GM21825 (cell line): ENCODE data around the gene EBI3.
"Not testable (repeated sequence)": the region's sequence is repeated elsewhere in the genome, so short reads cannot be mapped to it uniquely, and the experiment has no call there.

Experiments used
- ATAC-seq: cut with Tn5 transposase; IDR thresholded peaks from one replicate; pipeline ENCODE4 v1.9.1; 2021; ENCODE audit warnings: mild to moderate bottlenecking, moderate library complexity; ENCODE audit not compliant: unreplicated experiment

The EBI3 gene

DNA sequence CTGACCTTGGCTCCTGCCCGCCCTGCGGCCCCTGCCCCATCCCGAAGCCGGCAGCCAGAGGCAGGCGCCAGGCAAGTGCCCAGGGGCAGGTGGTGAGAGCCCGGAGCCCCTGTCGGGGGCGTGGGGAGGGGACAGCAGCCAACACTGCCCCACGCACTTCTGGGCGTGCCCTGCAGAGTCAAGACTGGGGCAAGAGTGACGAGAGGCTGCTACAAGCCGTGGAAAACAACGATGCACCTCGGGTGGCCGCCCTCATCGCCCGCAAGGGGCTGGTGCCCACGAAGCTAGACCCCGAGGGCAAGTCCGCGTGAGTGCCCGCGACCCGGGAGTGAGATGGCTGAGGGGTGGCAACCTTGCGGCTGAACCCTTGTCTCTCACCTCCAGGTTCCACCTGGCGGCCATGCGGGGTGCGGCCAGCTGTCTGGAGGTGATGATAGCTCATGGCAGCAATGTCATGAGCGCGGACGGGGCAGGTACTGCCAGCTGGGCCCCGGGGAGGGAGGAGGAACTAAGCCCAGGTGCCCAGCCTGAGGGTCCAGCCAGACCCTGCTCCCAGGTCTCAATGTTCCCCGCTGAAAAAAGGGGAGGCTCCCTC is 29.5 kb upstream of the EBI3 start:
- no peak for ATAC-seq

GRCh38 chr19:4200940-4201542 is 28.3 kb upstream of the EBI3 start:
- ATAC-seq = no peak

- ATAC-seq = no peak
Measured at GRCh38 chr19:4201798-4202197, 27.5 kb upstream of the EBI3 start.

- no peak for ATAC-seq
Measured at GRCh38 chr19:4206818-4207484, 22.4 kb upstream of the EBI3 start.

DNA sequence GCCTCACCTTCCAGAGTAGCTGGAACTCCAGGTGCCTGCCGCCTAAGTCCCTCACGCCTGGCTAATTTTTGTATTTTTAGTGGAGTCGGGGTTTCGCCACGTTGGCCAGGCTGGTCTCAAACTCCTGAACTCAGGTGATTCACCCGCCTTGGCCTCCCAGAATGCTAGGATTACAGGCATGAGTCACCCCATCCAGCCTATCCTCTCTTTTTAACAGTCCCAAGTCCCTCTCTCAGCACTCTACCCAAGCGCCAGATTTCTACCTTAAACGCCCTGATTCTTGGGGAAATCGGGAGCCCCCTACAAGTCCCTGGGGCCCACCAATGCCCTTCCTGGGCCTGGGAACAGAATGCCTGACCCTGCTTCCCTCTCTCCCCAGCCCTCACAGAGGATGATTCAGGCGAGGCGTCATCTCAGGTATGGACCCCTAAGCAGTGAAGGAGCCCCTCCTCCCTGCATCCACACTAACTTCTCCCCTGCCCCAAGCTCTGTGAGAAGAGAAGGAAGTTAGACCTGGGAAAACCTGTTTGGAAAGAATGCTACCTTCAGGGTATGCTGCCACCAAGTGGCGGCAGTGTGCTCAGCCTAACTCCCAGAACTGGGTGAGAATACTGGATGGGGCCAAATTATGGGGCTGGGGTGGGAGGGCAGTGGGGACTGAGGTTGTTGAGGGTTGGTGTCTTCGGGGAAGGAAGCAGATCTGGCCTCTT is 20.8 kb upstream of the EBI3 start:
- no peak for ATAC-seq

DNA sequence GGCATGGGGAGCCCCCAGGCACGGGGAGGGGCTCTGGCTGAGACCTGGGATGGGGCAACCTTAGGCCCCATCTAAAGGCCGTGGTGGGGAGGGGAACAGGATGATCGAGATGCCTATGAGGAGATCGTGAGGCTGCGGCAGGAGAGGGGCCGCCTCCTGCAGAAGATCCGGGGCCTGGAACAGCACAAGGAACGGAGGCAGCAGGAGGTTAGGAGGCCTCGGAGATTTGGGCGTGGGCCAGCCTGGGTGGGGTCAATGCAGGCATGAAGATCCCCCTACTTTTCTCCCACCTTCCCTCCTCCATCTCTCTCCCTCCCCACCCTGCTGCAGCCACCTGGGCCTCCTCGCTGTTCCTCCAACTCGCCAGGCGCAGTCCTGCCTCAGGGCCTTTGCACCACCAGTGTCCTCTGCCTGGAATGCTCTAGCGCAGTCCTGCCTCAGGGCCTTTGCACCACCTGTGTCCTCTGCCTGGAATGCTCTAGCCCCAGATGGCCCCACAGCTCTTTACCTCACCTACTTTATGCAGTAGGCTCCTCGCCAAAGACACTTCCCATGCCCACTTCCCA is 19.1 kb upstream of the EBI3 start:
- ATAC-seq = no peak

GRCh38 chr19:4213116-4213515 is 16.2 kb upstream of the EBI3 start:
- no peak for ATAC-seq

- no peak for ATAC-seq
Measured at GRCh38 chr19:4215807-4216206, 13.5 kb upstream of the EBI3 start.

- no peak for ATAC-seq
Measured at GRCh38 chr19:4216846-4217245, 12.5 kb upstream of the EBI3 start.

- no peak for ATAC-seq
Measured at GRCh38 chr19:4217429-4218264, 11.7 kb upstream of the EBI3 start.

DNA sequence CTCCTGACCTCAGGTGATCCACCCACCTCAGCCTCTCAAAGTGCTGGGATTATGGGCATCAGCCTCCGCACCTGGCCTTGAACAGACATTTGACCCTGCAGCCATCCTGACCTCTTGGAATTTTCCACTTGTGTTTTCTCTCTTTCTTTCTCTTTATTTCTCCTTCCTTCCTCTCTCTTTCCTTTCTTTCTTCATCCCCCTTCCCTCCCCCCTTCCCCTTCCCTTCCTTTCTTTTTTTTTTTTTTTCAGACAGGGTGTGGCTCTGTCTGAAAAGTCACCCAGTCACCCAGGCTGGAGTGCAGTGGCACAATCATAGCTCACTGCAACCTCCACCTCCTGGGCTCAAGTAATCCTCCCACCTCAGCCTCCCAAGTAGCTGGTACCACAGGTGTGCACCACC is 10.8 kb upstream of the EBI3 start:
- ATAC-seq = not testable (repeated sequence)

GRCh38 chr19:4220188-4220587 is 9.1 kb upstream of the EBI3 start:
- no peak for ATAC-seq

DNA sequence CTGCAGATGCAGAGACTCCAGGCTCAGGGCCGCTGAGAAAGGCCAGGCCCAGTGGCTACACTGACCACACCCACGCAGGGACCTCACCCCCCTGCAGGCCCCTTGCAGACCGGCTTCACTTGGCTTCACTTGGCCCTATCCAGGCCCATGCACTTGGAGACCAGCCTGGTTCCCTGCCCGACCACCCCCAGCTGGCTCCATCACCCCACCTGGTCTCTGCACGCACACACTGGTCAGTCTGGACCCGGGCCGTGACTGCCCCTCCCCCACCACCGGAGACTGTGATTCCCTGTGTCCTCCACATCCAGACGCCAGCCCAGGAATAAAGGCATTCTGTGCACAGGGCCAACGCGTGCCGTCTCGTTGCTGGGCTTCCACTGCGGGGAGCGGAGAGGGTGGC is 4.9 kb upstream of the EBI3 start:
- ATAC-seq = no peak

- no peak for ATAC-seq
Measured at GRCh38 chr19:4225885-4226284, 3.4 kb upstream of the EBI3 start.

- no peak for ATAC-seq
Measured at GRCh38 chr19:4227771-4228170, 1.6 kb upstream of the EBI3 start.

DNA sequence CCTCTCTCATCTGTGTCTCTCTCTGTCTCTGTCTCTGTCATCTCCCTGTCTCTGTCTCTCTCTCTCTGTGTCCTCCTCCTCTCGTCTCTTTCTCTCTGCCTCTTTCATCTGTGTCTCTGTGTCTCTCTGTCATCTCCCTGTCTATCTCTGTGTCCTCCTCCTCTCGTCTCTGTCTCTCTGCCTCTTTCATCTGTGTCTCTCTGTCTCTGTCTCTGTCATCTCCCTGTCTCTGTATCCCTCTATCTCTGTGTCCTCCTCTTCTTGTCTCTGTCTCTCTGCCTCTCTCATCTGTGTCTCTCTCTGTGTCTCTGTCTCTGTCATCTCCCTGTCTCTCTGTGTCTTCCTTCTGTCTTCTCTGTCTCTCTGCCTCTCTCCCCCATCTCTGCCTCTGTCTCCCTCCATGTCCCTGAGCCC is 551 bp upstream of the EBI3 start:
- no peak for ATAC-seq

- ATAC-seq = not testable (repeated sequence)
Measured at GRCh38 chr19:4230237-4230636, 914 bp downstream of the EBI3 start.

DNA sequence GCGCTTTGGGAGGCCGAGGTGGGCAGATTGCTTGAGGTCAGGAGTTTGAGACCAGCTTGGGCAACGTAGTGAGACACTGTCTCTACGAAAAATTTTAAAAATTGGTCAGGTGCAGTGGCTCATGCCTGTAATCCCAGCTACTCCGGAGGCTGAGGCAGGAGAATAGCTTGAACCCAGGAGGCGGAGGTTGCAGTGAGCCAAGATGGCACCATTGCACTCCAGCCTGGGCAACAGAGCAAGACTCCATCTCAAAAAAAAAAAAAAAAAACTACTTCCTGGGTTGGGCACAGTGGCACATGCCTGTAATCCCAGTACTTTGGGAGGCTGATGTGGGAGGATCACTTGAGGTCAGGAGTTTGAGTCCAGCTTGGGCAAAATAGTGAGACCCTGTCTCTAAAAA is 2.2 kb downstream of the EBI3 start:
- not testable (repeated sequence) for ATAC-seq

GRCh38 chr19:4232139-4232538 is 2.8 kb downstream of the EBI3 start:
- ATAC-seq = not testable (repeated sequence)

DNA sequence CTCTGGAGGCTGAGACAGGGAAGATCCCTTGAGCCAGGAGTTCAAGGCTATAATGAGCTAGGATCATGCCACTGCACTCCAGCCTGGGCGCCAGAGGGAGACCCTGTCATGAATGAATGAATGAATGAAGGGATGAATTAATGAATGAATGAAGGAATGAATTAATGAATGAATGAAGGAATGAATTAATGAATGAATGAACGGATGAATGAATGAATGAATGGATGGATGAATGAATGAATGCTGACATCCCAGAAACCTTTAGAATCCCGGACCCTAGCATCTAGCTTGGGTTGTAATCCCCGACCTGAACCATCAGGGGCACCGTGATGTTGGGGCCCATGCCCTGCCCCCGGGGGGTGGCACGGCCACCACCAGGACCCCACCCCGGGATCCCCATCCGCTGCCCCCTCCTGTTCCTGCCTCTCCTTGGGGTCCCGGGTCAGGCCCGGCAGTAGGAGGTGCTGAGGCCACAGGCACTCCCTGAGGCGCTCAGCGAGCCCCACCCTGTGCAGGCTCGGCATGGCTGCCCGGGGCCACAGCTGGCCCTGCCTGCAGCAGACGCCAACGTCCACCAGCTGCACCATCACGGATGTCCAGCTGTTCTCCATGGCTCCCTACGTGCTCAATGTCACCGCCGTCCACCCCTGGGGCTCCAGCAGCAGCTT is 3.4 kb downstream of the EBI3 start:
- no peak for ATAC-seq
